SU-DHL-6 (cell line): ENCODE measurements around the gene SNRPE.

Experiments used
- CTCF ChIP-seq: fragments of 200-600 bp; sonication (generic); IDR thresholded peaks from one replicate; pipeline ENCODE4 v1.5.1; 2017; ENCODE audit warnings: antibody characterized with exemption, mild to moderate bottlenecking, low read length, moderate library complexity; ENCODE audit not compliant: insufficient read depth, poor library complexity, severe bottlenecking
- EZH2phosphoT487 ChIP-seq: fragments of 200-600 bp; sonication (generic), shearing (Covaris generic); conservative IDR thresholded peaks from 2 replicates; pipeline ENCODE4 v1.6.1; 2018; ENCODE audit warnings: mild to moderate bottlenecking, antibody characterized with exemption, low read length, moderate library complexity, mixed read lengths

- TF ChIP-seq CTCF (peak; percentile 53), EZH2phosphoT487 (no peak)
Observed at GRCh38 chr1:203861379-203862184, at the start of gene SNRPE.
